Measurements from ENCODE around the gene MOB3A.
"Not testable (repeated sequence)": the region's sequence is repeated elsewhere in the genome, so short reads cannot be mapped to it uniquely, and the experiment has no call there.

MOB3A gene

GRCh38 chr19:2132731-2133490, 36.8 kb upstream of the MOB3A start:
- TF ChIP-seq MYC (IDR thresholded peaks at IDR 0.05; ENCODE audit: low read depth, low read length) = no peak
- no peak for TF ChIP-seq MAX (IDR thresholded peaks at IDR 0.05; ENCODE audit: low read depth, low read length)
- no peak for TF ChIP-seq CTCF (IDR thresholded peaks at IDR 0.05; ENCODE audit: low read depth, low read length)
- no peak for TF ChIP-seq POLR2A (IDR thresholded peaks at IDR 0.05; ENCODE audit: extremely low read depth, insufficient read length)
- no peak overlapping the region for H3K4me3 ChIP-seq (ENCODE audit: low read depth, low read length)
- DNase-seq (ENCODE audit: low read depth) = no peak

- DNase-seq (ENCODE audit: low read depth) = no peak
- no peak for TF ChIP-seq CTCF (IDR thresholded peaks at IDR 0.05; ENCODE audit: low read depth, low read length)
- TF ChIP-seq MAX (IDR thresholded peaks at IDR 0.05; ENCODE audit: low read depth, low read length) = no peak
- no peak for TF ChIP-seq MYC (IDR thresholded peaks at IDR 0.05; ENCODE audit: low read depth, low read length)
- no peak for TF ChIP-seq POLR2A (IDR thresholded peaks at IDR 0.05; ENCODE audit: extremely low read depth, insufficient read length)
- H3K4me3 ChIP-seq (ENCODE audit: low read depth, low read length) = no peak overlapping the region
These were observed 36.1 kb upstream of the MOB3A start for GRCh38 chr19:2132191-2132590.

GRCh38 chr19:2131012-2131975, 35.2 kb upstream of the MOB3A start:
- not testable (repeated sequence) for DNase-seq (ENCODE audit: low read depth); H3K4me3 ChIP-seq (ENCODE audit: low read depth, low read length)

- no peak for DNase-seq (ENCODE audit: low read depth)
- H3K4me3 ChIP-seq (ENCODE audit: low read depth, low read length) = no peak overlapping the region
- no peak for TF ChIP-seq POLR2A (IDR thresholded peaks at IDR 0.05; ENCODE audit: extremely low read depth, insufficient read length)
- no peak for TF ChIP-seq MAX (IDR thresholded peaks at IDR 0.05; ENCODE audit: low read depth, low read length)
- TF ChIP-seq CTCF (IDR thresholded peaks at IDR 0.05; ENCODE audit: low read depth, low read length) = no peak
- no peak for TF ChIP-seq MYC (IDR thresholded peaks at IDR 0.05; ENCODE audit: low read depth, low read length)
These were observed 34.0 kb upstream of the MOB3A start for GRCh38 chr19:2129892-2130770.

- DNase-seq (ENCODE audit: low read depth) = no peak
- no peak overlapping the region for H3K4me3 ChIP-seq (ENCODE audit: low read depth, low read length)
- TF ChIP-seq MYC (IDR thresholded peaks at IDR 0.05; ENCODE audit: low read depth, low read length) (no peak), CTCF (IDR thresholded peaks at IDR 0.05; ENCODE audit: low read depth, low read length) (no peak), MAX (IDR thresholded peaks at IDR 0.05; ENCODE audit: low read depth, low read length) (no peak), POLR2A (IDR thresholded peaks at IDR 0.05; ENCODE audit: extremely low read depth, insufficient read length) (no peak)
These were observed 33.4 kb upstream of the MOB3A start for GRCh38 chr19:2129486-2129885.

All from NB4 (cell line).